ENCODE results near the gene RNU1-3.
"Not testable (repeated sequence)": the region's sequence is repeated elsewhere in the genome, so short reads cannot be mapped to it uniquely, and the experiment has no call there.

Gene RNU1-3

DNA sequence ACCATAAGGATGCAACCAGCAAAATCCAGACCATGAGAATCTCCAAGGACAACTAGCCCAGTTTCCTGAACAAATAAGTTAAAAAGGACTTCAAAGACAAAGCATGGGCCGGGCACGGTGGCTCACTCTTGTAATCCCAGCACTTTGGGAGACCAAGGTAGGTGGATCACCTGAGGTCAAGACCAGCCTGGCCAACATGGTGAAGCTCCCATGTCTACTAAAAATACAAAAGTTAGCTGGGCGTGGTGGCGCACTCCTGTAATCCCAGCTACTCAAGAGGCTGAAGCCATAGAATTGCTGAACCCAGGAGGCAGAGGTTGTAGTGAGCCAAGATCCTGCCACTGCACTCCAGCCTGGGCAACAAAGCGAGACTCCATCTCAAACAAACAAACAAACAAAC lies 30.8 kb downstream of the RNU1-3 start:
- not testable (repeated sequence) for DNase-seq

- DNase-seq, result not testable (repeated sequence)
These were observed 33.0 kb downstream of the RNU1-3 start for GRCh38 chr1:16633540-16634282.

GRCh38 chr1:16632044-16632850 lies 34.5 kb downstream of the RNU1-3 start:
- not testable (repeated sequence) for DNase-seq

GRCh38 chr1:16631248-16632043 lies 35.3 kb downstream of the RNU1-3 start:
- DNase-seq, result no peak

DNA sequence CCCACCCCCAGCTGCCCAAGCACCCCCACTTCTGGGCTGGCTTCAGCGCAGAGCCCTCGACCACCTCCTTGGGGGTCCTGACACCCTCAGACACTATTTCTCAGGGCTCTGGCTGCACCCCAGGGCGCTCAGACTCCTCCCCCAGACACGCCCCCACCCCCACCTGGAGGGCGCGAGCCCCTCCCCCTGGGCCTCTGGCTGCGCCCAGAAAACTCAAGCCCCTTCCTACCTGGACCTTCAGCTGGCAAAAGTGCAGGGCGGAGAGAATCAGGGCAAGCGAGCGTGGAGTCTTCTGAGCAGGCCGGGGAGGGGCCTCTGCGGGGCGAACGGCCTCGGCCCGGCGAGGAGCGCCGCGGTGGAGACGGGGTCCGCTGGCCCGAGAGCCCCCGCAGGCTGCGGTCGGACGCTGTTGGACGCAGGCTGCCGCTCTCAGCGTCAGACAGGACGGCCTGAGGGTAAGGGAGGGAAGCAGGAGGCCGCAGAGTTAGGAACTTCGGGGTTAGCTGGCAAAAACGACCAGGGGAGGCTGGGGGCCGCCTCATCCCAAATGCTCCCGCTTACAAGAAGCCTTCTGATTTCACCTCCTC lies 36.0 kb downstream of the RNU1-3 start:
- DNase-seq, result no peak

- DNase-seq, result not testable (repeated sequence)
These were observed 36.7 kb downstream of the RNU1-3 start for GRCh38 chr1:16629916-16630530.

GRCh38 chr1:16628361-16629111 lies 38.2 kb downstream of the RNU1-3 start:
- no peak for DNase-seq

GRCh38 chr1:16626409-16626983 lies 40.3 kb downstream of the RNU1-3 start:
- DNase-seq, result not testable (repeated sequence)

GRCh38 chr1:16625497-16626408 lies 41.0 kb downstream of the RNU1-3 start:
- no peak for DNase-seq

DNA sequence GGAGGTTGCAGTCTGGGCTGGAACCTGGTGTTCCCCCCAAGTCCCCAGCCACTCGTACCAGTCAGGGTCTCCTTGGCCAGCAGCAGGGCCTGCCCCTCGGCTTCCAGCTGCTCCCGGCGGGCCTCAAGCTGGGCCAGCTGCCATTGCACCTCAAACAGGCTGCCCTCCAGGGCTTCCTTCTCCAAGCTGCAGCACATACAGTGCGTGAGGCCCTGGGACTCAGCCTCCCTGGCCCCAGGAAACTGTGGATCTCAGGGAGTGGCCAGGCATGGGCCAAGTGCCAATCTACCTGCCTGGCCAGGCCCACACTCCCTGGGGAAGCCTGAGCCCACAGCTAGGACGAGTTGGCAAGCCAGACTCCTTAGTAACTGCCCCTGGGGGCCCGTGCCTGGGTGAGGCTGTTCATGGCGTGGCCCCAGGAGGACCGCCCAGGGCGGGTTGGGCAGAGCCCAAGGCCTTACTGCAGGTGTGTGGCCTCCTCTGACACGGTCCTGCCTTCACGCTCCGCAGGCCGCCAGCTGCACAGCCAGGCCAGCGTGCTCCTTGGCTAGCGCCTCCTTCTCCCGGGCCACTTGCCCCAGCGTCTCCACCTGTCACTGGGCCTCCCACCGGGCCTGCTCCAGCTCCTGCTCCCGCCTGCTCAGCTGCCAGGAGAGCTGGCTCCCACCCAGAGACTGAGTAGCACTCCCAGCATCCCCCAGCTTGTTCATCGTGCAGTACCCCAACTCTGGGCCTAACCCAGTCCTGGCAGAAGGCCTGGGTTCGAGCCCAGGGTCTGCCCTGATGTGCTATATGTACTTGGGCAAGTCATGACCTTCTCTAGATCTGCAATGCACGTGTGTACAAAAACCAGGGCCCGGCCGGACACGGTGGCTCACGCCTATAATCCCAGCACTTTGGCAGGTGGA lies 42.7 kb downstream of the RNU1-3 start:
- peak; percentile 96 for DNase-seq

DNA sequence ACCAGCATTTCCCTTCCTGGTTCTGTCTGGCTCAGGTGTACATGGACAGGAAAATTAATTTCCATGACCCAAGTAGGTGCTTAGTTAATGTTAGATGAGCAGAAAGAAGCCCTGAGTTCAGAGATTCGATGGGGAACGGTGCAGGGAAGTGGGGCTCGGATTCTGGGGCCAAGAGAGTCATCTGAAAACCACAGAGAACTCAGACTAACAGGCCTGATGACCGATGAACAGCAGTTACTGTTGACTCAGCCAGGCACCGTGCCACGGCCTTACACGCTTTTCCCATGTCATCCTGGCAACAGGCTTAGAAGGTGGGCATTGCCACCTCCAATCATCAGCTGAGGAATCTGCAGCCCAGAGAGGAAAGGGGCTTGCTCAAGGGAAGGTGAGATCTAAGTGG lies 43.4 kb downstream of the RNU1-3 start:
- peak; percentile 62 for DNase-seq

GRCh38 chr1:16621681-16622315 lies 45.0 kb downstream of the RNU1-3 start:
- DNase-seq, result not testable (repeated sequence)

- DNase-seq, result no peak
These were observed 45.5 kb downstream of the RNU1-3 start for GRCh38 chr1:16621300-16621658.

GRCh38 chr1:16619803-16620501 lies 46.8 kb downstream of the RNU1-3 start:
- DNase-seq, result not testable (repeated sequence)

- DNase-seq, result no peak
These were observed 48.0 kb downstream of the RNU1-3 start for GRCh38 chr1:16618719-16619118.

GRCh38 chr1:16617778-16618580 lies 48.8 kb downstream of the RNU1-3 start:
- DNase-seq, result no peak

DNA sequence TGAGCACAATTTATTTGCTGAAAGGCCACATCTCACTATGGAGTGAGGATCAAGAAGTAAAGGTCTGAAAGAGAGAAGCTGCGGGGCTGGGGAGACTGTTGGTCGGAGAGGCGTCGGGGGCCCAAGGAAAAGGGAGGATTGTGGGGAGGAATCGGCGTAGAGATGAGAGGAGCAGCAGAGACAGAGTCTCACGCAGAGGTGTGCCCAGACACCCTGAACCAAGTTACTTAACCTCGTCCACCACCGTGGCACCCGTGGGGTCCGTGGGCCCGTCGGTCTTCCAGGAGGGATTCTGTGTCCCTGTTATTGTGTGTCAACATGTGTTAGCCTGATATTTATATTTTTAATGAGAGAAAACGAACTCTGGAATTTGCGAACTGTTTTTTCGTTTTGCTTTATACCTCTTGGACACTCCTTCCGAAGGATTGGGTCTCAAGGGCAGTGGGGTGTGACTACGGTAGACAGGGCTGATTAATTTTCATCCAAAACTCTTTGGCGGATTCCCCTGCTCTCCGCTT lies 49.6 kb downstream of the RNU1-3 start:
- DNase-seq, result no peak

Data from NCI-H2029 treated with DMSO at 0.1 percent for 48 hours (cell line).